NCI-H1092 (cell line): ENCODE data around the gene FMO1.
"Not testable (repeated sequence)": the region's sequence is repeated elsewhere in the genome, so short reads cannot be mapped to it uniquely, and the experiment has no call there.

ENCODE experiments used
- DNase-seq: peaks from one replicate; lab custom pipeline; 2025; lab: John Stamatoyannopoulos, UW

Gene FMO1

GRCh38 chr1:171248302-171248701, at the start of gene FMO1:
TSS of gene FMO1 (plus strand) at chr1:171248494. CDS start at chr1:171258088, 9,594 bp downstream.
- no peak for DNase-seq

- DNase-seq, result no peak
These were observed 44.0 kb upstream of the FMO1 start for GRCh38 chr1:171204296-171204695.

- DNase-seq, result no peak
These were observed 41.9 kb upstream of the FMO1 start for GRCh38 chr1:171206204-171206977.

GRCh38 chr1:171206978-171207355, 41.3 kb upstream of the FMO1 start:
- no peak for DNase-seq

GRCh38 chr1:171207377-171207776, 40.9 kb upstream of the FMO1 start:
- DNase-seq, result no peak

GRCh38 chr1:171210355-171210754, 37.9 kb upstream of the FMO1 start:
- DNase-seq, result no peak

- no peak for DNase-seq
These were observed 35.5 kb upstream of the FMO1 start for GRCh38 chr1:171212607-171213351.

GRCh38 chr1:171213559-171214454, 34.5 kb upstream of the FMO1 start:
- DNase-seq, result no peak

- DNase-seq, result no peak
These were observed 30.4 kb upstream of the FMO1 start for GRCh38 chr1:171217658-171218443.

- no peak for DNase-seq
These were observed 29.6 kb upstream of the FMO1 start for GRCh38 chr1:171218661-171219060.

- no peak for DNase-seq
These were observed 28.8 kb upstream of the FMO1 start for GRCh38 chr1:171219346-171220080.

GRCh38 chr1:171220081-171220420, 28.2 kb upstream of the FMO1 start:
- no peak for DNase-seq

- no peak for DNase-seq
These were observed 27.7 kb upstream of the FMO1 start for GRCh38 chr1:171220581-171221054.

- no peak for DNase-seq
These were observed 26.4 kb upstream of the FMO1 start for GRCh38 chr1:171221665-171222591.

GRCh38 chr1:171222936-171223335, 25.4 kb upstream of the FMO1 start:
- no peak for DNase-seq

- not testable (repeated sequence) for DNase-seq
These were observed 24.0 kb upstream of the FMO1 start for GRCh38 chr1:171224257-171224656.

GRCh38 chr1:171226747-171227370, 21.4 kb upstream of the FMO1 start:
- peak; percentile 17 for DNase-seq

- no peak for DNase-seq
These were observed 17.0 kb upstream of the FMO1 start for GRCh38 chr1:171231326-171231725.

- no peak for DNase-seq
These were observed 15.1 kb upstream of the FMO1 start for GRCh38 chr1:171233183-171233582.
